GM21737 (cell line): ENCODE results near the gene TPRG1L.

Experiments used
- ATAC-seq: cut with Tn5 transposase; IDR thresholded peaks from one replicate; pipeline ENCODE4 v1.9.1; 2021; ENCODE audit warnings: mild to moderate bottlenecking, moderate library complexity; ENCODE audit not compliant: unreplicated experiment

Gene TPRG1L

GRCh38 chr1:3626025-3626424 lies 1.2 kb downstream of the TPRG1L start:
- ATAC-seq: no peak

- no peak for ATAC-seq
Observed at GRCh38 chr1:3627515-3628253, 2.9 kb downstream of the TPRG1L start.

GRCh38 chr1:3628445-3628844 lies 3.6 kb downstream of the TPRG1L start:
- no peak for ATAC-seq

GRCh38 chr1:3629561-3630160 lies 4.8 kb downstream of the TPRG1L start:
- no peak for ATAC-seq

GRCh38 chr1:3630161-3630611 lies 5.4 kb downstream of the TPRG1L start:
- no peak for ATAC-seq

- ATAC-seq: no peak
Observed at GRCh38 chr1:3630914-3631313, 6.1 kb downstream of the TPRG1L start.

- ATAC-seq: no peak
Observed at GRCh38 chr1:3631320-3632260, 6.8 kb downstream of the TPRG1L start.

- ATAC-seq: no peak
Observed at GRCh38 chr1:3632298-3632697, 7.5 kb downstream of the TPRG1L start.

- no peak for ATAC-seq
Observed at GRCh38 chr1:3632716-3633343, 8.0 kb downstream of the TPRG1L start.

- ATAC-seq: no peak
Observed at GRCh38 chr1:3633344-3634058, 8.7 kb downstream of the TPRG1L start.

GRCh38 chr1:3634059-3634800 lies 9.4 kb downstream of the TPRG1L start:
- ATAC-seq: no peak

- ATAC-seq: no peak
Observed at GRCh38 chr1:3636080-3636479, 11.3 kb downstream of the TPRG1L start.

- no peak for ATAC-seq
Observed at GRCh38 chr1:3636531-3636930, 11.7 kb downstream of the TPRG1L start.

GRCh38 chr1:3638027-3638426 lies 13.2 kb downstream of the TPRG1L start:
- no peak for ATAC-seq

- no peak for ATAC-seq
Observed at GRCh38 chr1:3638676-3639075, 13.9 kb downstream of the TPRG1L start.

- ATAC-seq: no peak
Observed at GRCh38 chr1:3639397-3639911, 14.6 kb downstream of the TPRG1L start.

- ATAC-seq: no peak
Observed at GRCh38 chr1:3640121-3640837, 15.5 kb downstream of the TPRG1L start.

GRCh38 chr1:3641046-3641760 lies 16.4 kb downstream of the TPRG1L start:
- no peak for ATAC-seq
